HG03159 (cell line): Measurements from ENCODE around the gene FRMD8.

Experiments
- ATAC-seq: cut with Tn5 transposase; IDR thresholded peaks from one replicate; pipeline ENCODE4 v1.9.1; 2021; ENCODE audit warnings: mild to moderate bottlenecking, moderate library complexity; ENCODE audit not compliant: unreplicated experiment

FRMD8 gene

GRCh38 chr11:65392899-65393298, 6.5 kb downstream of the FRMD8 start:
- ATAC-seq, result no peak

- no peak for ATAC-seq
Observed at GRCh38 chr11:65393513-65394079, 7.2 kb downstream of the FRMD8 start.

DNA sequence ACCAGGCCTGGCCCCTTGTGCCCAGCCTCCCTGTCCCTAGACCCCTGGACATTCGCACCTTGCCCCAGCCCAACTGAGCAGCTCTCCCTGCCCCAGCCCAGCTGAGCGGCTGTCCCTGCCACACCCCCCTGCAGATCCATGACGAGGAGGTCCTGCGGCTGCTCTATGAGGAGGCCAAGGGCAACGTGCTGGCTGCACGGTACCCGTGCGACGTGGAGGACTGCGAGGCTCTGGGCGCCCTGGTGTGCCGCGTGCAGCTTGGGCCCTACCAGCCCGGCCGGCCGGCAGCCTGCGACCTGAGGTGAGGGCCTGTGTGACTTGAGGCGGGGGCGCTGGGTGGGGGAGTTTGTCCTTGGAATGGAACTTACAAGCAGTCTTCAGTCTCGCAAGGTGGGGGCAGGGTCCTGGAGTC, 7.7 kb downstream of the FRMD8 start:
- no peak for ATAC-seq

- no peak for ATAC-seq
Observed at GRCh38 chr11:65395961-65396530, 9.6 kb downstream of the FRMD8 start.

GRCh38 chr11:65396769-65397745, 10.6 kb downstream of the FRMD8 start:
- ATAC-seq, result no peak

GRCh38 chr11:65398362-65398910, 12.0 kb downstream of the FRMD8 start:
- no peak for ATAC-seq

DNA sequence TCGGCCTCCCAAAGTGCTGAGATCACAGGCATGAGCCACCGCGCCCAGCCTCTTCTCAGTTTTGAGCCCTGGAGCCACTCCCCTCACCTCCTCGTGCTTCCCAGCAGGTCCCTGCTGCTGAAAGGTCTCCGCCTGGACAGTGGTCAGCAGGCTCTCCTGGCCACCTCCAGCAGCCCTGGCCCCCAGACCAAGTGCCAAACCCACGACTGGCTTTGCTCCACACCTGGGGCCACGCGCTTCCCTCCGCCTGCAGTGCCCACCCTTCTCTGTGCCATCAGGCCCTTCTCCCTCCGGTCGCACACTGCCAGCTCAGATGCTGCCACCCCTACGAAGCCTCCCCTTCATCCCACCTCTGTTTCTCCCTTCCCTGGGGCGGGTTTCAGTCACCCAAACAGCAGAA, 12.8 kb downstream of the FRMD8 start:
- ATAC-seq, result no peak

GRCh38 chr11:65399845-65400244, 13.4 kb downstream of the FRMD8 start:
- ATAC-seq, result no peak

DNA sequence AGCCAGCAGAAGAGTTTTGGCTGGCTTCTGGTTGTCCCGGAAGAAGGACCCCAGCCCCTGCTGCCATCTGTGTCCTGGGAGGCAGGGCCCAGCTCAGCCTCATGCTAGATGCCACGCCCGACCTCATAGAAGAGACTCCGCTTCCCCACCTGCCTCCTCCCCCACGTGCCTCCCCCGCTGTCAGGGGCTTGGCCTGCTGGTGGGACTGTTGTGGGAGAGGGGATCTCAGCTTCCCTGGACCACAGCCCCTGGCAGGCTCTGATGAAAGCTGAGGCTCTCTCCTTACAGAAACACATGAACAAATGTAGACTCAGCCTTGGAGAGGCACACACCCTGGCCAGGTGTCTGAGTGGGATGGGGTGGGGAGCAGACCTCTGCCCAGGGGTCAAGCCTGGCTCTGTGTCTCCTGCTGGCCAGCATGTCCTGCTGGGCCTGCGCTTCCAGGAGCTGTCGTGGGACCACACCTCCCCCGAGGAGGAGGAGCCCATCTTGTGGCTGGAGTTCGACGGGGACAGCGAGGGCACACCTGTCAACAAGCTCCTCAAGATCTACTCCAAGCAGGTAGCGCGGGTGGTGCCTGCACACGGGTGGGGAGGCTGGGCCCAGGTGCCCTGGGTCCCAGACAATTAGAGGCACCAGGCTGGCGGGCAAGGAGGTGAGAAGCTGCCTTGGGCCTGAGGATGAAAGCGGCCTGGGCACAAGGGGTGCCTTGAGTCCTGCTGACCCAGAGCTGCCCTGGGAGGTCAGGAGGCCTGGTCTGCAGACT, 14.1 kb downstream of the FRMD8 start:
- no peak for ATAC-seq

DNA sequence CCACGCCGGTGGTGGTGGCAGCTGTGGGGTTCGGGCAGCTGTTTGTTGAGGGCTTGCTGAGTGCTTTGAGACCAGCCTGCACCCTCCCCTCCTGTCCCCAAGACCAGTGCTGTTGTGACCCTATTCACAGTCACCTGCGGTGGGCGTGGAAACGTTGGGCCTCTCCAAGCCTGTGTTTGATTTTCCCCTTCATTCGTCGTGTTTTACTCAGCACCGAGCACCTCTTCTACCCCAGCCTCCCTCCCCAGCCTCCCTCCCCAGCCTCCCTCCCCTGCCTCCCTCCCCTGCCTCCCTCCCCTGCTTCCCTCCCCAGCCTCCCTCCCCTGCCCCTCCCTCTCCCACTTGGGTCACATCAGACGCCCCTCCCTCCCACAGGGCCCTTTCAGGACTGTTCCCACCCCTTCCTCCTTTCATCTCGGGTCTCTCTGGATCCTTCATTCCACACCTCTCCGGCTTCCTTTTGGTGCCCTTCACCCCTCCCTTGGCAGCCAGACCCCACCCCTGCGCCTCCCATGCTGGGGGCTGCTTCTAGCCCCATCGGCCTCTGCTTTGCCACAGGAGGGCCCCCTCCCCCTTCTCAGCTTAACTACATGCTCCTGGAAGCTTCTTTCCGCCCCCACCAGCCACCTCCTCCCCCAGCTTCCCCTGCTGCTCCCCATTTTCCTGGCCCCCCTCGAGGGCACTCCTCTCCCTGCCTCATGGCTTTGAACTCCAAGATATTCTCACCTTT, 14.8 kb downstream of the FRMD8 start:
- no peak for ATAC-seq

DNA sequence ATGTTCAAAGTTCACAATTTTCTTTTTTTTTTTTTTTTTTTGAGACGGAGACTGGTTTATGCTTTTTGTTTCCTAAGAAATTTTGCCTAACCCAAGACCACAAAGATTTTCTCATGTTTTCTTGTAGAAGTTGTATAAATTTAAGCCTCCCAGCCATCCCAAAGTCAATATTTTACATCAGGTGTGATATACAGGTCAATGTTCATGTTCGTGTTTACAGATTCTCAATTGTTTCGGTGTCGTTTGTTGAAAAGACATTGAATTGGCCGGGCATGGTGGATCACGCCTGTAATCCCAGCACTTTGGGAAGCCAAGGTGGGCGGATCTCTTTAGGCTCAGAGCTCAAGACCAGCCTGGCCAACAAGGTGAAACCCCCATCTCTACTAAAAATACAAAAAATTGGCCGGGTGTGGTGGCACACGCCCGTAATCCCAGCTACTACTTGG, 15.4 kb downstream of the FRMD8 start:
- ATAC-seq, result no peak

GRCh38 chr11:65402790-65403189, 16.4 kb downstream of the FRMD8 start:
- ATAC-seq, result no peak

DNA sequence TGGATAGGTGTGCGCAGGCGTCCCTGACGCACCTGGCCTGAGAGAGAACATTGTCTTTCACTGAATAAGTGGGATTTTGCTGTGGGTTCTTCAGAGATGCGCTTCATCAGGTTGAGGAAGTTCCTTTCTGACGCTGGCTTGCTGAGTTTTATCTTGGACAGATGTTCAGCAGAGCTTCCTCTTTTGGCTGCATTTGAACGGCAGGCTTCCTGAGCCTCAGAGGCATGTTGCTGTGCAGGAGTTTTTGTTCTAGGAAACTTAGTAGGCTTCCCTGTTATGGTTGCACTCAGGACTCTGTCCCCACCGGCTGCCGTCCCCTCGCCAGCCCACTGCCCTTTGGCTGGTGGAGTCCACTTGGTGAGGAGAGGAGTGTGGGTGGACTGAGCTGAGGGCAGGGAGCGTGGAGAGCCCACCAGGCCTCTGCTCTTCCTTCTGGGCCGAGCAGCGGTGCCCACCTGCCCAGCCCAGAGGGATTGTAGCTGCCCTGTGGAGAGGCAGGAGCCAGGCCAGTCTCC, 17.2 kb downstream of the FRMD8 start:
- no peak for ATAC-seq

- ATAC-seq, result no peak
Observed at GRCh38 chr11:65404210-65404609, 17.8 kb downstream of the FRMD8 start.

GRCh38 chr11:65404638-65405339, 18.4 kb downstream of the FRMD8 start:
- ATAC-seq, result no peak

DNA sequence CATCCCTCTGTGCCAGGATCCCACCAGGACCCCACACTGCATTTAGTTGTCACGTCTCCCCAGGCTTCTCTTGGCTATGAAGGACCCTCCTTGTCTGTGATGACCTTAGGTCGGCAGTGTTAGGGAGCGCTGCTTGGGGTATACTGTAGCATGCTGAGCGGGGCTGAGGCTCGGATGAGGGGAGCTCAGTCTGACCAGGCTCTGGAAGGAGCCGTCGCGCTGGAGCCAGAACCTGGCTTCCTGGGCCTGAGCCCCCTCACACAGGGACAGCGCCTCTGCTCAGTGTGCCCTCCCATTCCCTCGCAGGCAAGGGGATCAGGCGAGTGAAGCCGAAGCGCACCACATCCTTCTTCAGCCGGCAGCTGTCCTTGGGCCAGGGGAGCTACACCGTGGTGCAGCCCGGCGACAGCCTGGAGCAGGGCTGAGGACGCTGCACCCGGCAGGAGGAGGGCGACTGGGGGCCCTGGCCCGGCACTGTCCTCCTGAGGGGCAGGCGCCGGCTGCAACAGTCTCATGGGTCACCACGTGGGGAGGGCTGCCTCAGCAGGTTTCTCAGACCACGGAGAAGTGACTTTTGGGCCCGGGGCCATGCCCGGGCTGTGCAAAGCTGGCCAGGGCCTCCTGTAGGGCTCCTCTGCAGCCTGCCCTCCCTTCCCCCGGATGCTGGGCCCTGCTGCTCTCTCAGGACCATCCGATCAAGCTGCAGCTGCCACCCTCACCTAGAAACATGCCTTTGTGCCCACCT, 24.7 kb downstream of the FRMD8 start:
- ATAC-seq, result no peak

DNA sequence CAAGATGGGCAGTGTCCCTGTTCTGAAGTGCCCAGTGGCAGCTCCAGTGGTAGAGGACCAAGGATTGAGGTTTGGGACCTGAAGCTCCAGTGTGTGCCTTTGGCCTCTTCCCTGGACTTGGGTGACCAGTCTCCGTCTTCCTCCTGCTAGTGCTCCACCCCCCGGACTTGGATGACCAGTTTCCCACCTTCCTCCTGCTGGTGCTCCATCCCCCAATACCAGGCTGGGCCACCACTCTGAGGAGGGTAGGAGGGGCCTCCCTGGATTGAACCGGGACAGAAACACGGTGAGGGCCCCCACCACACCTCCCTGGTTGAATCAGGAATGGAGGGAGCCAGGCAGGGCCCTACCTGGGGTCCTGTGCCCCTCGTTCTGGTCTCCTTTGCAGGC, 25.2 kb downstream of the FRMD8 start:
- no peak for ATAC-seq

GRCh38 chr11:65412271-65413076, 26.0 kb downstream of the FRMD8 start:
- no peak for ATAC-seq
